Upper lobe of left lung (tissue), 4 donors: ENCODE results near the gene ZHX3.

Source experiments
- CTCF ChIP-seq, 6 experiments: fragments of 450-650 bp in 4 of 6; fragments of 200-600 bp in 2 of 6; sonication (generic) in 2 of 6; IDR thresholded peaks; one replicate each; pipeline ENCODE4 v1.5.1; 2016 to 2019; ENCODE audit warnings: antibody characterized with exemption in 6 of 6
- EP300 ChIP-seq, 4 donors: sonication (generic); formaldehyde crosslinking; IDR thresholded peaks; one replicate each; pipeline ENCODE4 v1.5.1; 2017; ENCODE audit warnings: antibody characterized with exemption in 4 of 4, control low read depth in 2 of 4
- POLR2A ChIP-seq, 4 donors: fragments of 450-650 bp; IDR thresholded peaks; one replicate each; pipeline ENCODE4 v1.5.1; 2016 to 2017; ENCODE audit warnings: antibody characterized with exemption in 4 of 4, mild to moderate bottlenecking in 2 of 4
- POLR2AphosphoS5 ChIP-seq, 2 donors: sonication (generic); formaldehyde crosslinking; IDR thresholded peaks; one replicate each; pipeline ENCODE4 v1.5.1; 2017; ENCODE audit warnings: antibody characterized with exemption in 2 of 2

GRCh38 chr20:41218466-41218865, 99.1 kb downstream of the ZHX3 start:
- no peak for TF ChIP-seq CTCF (IDR thresholded peaks at IDR 0.05)
- TF ChIP-seq POLR2A (IDR thresholded peaks at IDR 0.05): no peak
- TF ChIP-seq POLR2AphosphoS5 (IDR thresholded peaks at IDR 0.05): no peak
- no peak for TF ChIP-seq EP300 (IDR thresholded peaks at IDR 0.05)
